ENCODE data around the gene KLHL35. TPM values are rescaled to one million over a fixed set of nuclear protein-coding genes. Genes with fewer than 3 reads are reported as not detected.

The KLHL35 gene
- total RNA-seq, 1 donor from 2014 or later, result 2.3 TPM

DNA sequence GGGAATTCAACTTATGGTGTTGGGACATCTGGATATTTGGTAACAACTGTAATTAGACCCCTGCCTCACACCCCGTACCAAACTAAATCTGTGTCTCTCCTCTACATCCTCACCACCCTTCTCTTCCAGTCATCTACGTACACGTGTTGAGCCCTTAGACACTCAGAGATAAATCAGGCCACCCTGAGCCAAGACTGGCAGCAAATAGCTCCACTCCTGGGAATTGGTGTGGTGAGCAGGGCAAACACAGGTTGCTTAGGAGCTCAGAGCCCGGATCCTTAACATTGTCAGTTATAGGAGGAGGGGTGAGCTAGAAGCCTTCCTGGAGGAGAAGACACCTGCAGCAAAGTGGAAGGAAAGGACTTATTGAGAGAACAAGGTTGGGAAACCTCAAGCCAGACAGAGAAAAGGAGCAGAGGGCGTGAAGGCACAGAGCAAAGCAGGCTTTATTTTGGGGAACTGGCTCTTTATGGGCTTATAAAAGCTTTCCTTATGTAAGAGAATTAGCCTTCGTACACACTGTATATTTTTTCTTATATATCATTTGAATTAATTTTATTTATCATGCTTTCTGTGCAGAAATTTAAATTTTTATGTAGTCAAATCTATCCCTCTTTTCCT lies 36.9 kb upstream of the KLHL35 start:
- DNase-seq (ENCODE audit: extremely low read depth, low read depth, low spot score), result no peak

DNA sequence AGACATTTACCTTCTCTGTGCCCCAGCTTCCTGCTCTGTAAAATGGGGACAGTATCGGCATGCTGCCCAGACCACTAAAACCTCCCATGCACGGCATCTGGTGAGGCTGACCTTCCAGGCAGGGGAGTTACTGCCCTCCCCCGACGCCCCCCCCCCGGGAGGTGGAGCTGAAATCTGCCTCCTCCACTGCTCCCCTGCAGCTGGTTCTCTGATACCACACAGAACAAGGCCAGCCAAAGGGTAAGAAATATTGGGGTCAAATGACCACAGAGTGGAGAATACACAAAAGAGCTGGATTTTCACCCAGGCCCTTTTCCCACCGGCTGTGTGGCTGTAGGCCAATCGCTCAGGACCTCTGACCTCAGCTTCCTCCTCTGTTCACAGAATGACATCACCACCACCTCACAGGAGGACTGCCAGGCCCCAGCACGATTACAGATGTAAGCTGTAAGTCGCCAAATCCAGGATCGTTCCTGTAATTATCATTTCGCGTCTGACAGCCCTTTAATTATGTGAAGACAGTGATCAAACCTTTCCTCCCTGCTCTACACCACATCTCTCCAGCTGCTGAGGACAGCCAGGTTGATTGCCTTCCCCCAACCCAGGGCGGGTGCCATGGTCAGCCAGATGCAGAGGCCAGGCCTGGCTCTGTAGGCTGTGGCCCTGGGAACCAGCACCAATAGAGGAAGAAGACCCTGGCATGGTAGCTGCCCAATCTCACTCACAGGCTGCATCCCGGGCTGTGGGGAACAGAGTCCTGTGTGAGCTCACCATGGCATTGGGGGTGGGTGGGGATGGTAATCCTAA lies 35.7 kb upstream of the KLHL35 start:
- peak; percentile 90 for DNase-seq (ENCODE audit: extremely low read depth, low read depth, low spot score)

DNA sequence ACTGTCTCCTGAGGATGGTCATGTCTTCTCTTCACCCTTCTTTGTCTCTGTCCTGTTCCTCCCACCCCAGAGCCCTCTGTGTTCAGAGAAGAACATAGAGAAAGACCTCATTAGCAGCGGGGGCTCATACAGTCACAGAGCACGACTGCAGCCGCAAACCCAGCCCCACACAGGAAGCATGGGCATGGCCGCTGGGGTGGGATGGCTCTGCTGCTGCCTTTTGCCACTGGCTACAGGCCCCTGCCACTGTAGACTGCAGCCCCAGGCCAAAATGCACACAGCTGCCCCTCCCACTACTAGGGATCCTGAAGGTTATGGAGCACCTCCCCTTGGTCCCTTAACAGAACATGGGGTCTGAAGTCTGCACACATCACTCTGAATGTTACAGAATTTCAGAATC lies 34.9 kb upstream of the KLHL35 start:
- no peak for DNase-seq (ENCODE audit: extremely low read depth, low read depth, low spot score)

DNA sequence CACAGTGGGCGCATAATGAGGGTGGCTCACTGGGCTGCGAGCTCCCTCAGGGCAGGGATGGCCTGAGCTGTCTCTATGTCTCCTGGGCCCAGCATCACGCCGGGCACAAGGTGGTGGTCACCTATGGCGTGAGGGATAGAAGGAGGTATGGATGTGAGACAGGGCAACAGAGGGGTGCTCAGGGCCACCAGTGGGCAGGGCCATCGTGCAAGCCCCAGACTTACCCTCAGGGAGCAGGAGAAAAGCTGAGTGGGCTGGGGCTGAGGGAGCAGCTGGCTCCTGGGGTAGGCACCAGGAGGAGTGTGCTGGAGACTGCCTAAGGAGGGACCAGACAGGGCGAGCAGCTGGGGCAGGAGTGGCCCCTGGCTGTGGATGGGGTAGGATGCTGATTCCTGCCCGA lies 34.3 kb upstream of the KLHL35 start:
- DNase-seq (ENCODE audit: extremely low read depth, low read depth, low spot score), result no peak

DNA sequence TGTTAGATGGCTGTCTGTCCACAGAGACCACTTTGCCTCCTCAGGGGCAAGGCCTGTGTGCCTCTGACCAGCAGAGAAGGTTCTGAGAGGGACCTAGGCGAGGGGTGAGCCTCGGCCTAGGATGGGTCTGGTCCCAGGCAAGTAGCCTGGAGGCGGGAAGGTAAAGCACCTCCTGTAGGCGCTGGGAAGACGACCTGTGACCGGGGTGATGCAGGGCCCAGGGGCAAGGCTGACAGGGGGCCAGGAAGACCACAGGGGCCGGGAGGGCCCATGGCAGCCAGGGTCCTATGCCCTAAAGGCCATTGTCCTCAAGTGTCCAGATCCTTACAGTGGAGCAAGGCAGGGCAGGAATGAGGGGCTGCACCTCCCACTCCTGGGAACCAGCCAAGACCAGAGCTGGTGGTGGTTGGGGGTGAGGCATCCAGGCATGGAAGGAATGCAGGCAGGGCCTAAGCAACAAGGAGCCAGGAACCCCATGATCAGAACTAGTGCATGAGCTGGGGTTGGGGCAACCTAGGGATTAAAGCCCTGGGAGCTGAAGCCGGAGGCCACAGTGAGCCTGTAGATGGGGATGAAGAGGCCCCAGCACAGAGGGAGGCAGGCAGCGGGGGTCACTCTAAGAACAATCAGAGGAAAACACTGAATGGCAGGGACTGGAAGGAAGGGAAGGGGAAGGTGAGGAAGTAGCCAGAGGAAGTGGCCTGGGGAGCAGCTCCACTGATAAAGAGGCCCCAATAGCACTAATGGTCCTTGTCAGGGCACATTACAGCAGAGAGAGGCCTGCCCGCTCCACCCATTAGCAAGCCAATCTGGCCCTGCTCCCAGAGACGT lies 32.9 kb upstream of the KLHL35 start:
- peak; percentile 36 for DNase-seq (ENCODE audit: extremely low read depth, low read depth, low spot score)

DNA sequence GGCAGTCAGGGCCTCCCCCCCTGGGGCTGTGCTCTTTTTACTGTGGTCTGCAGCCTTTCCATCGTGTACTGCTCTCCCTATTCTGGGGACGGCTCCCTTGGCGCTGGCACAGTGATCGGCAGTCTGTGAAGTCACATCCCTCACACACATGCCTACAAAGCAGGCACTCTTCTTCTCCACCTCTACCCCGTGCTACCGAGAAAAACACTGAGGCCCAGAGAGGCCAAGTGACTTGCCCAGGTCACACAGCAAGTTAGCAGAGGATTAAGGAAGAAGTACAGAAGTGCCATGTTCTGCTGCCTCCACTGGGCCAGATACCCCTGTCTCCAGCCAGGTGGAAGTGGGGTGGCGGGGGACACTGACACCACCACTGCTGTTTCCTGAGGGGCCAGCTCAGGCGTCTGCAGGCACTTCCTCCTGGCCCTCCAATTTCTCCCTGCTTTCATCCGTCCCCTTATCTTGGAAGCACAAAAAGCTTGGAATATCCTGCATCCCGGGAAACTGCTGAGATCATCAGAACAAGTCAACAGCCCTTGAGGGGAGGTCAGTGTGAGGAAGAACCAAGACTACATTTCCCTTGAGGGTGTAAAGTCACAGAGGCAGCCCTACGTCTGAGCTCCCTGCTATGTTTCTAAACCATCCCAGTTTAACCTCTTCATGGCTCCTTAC lies 30.2 kb upstream of the KLHL35 start:
- DNase-seq (ENCODE audit: extremely low read depth, low read depth, low spot score), result peak; percentile 37

DNA sequence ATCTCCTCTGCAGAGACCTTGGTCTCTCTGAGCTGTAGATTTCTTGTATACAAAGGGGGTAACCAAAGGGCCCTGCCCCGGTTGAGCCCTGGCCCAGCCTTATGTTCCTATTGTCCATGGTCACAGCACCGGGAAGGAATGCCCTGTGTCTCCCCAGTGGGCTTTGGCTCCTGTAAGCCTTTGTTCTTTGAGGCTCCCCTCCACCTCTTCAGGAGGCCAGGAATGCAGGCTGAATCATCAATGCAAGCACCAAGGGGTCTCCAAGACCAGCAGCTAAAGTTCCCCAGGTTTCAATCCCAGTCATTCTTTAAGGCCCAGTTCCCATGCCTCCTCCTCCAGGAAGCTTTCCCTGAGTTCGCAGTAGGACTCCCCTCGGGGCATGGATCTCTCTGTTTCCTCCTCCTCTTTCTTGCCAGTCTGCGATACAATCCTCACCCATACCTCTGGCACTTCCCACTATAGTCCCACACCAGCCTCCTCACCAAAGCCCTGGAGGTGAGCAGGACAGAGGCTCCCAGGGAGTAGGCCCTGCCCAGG lies 29.2 kb upstream of the KLHL35 start:
- no peak for DNase-seq (ENCODE audit: extremely low read depth, low read depth, low spot score)

DNA sequence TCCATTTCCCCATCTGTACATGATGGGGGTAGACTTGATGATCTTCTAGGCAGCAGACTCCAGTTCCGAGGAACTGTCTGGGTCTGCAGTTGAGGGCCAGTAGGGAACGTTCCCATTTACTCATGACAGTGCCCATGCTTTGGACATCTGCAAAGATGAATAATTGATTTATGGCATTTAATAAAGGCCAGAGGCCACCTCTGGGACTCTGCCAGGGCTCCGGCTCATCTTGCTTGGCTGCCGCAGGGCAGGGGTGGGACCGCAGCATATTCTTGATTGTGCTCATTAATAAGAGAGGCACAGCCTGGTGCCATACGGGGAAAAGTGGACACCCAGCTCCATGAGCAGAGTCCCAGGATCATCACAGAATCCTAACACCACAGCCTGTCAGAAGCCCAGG lies 28.1 kb upstream of the KLHL35 start:
- DNase-seq (ENCODE audit: extremely low read depth, low read depth, low spot score), result no peak

DNA sequence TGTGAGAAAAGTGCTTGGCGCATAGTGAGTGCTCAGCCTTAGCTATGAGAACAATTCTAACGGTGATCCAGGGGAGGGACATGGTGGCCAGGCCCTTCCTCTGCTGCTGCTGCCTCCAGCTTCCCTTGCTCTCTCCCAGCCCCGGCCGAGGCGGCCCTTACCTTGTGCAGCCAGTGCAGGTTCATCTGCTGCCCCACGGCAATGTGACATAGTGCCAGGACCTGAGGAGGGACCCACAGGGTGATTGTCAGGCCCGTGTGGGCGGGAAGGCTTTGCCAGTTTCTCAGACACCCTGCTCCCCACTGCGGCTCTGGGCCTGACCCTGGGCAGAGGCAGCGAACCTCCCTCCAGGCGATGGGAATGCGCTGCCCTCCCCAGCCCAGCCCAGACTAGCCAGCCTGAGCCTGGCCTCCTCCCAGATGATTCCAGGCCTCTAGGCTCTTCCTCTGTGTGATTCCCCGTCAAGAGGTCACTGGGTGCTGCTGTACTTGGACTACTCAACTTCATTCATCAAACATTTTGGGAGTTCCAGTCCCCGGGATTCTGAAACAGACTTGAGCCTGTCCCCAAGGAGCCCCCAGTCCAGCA lies 23.7 kb upstream of the KLHL35 start:
- DNase-seq (ENCODE audit: extremely low read depth, low read depth, low spot score), result no peak

DNA sequence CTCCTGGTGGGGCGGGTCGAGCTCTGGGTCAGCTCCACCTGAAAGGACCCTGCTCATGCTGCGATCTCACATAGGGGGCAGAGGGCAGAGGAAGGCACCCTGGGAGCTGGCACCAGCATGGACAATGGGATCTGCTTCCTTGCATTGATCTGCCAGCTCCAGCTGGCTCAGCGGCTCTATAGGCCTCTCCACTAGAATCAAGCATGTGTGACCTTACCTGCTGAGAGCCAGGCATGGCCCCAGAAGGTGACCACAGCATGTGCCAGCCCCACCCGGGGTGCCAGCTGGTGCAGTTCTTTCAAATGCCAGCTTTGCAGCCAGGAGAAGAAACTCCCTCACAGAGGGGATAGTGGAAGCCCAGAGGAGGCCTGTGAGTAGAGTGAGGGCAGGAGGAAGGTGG lies 22.0 kb upstream of the KLHL35 start:
- no peak for DNase-seq (ENCODE audit: extremely low read depth, low read depth, low spot score)

DNA sequence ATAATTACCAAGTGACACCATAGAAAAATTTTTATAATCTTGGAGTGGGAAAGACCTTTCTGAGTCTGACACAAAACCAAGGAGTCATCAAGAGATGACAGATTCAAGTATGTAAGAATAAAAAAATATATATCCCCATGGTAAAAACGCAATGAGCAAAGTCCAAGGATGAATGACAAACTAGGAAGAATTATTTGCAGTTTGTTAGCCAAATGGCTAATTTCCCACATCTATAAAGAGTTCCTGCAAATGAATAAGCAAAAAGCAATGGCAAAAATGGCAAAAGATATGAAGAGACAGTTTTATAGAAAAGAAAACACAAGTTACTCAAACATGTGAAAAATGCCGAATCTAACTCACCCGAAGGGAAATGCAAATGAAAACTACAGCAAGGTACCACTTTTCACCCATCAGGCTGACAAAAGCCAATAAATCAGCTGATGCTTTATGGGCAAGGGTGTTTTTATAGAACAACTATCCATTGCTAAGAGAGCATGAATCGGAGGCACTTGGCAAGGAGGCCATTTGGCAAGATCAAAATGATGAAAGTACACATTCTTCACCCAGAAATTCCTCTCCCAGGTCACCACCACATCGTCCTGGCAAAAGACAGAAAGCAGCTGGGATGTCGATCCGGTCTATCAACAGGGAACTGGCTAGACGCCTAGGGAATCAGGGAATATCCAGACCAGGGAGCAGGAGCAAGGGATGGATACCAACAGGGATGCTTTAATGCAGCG lies 21.1 kb upstream of the KLHL35 start:
- DNase-seq (ENCODE audit: extremely low read depth, low read depth, low spot score), result no peak

DNA sequence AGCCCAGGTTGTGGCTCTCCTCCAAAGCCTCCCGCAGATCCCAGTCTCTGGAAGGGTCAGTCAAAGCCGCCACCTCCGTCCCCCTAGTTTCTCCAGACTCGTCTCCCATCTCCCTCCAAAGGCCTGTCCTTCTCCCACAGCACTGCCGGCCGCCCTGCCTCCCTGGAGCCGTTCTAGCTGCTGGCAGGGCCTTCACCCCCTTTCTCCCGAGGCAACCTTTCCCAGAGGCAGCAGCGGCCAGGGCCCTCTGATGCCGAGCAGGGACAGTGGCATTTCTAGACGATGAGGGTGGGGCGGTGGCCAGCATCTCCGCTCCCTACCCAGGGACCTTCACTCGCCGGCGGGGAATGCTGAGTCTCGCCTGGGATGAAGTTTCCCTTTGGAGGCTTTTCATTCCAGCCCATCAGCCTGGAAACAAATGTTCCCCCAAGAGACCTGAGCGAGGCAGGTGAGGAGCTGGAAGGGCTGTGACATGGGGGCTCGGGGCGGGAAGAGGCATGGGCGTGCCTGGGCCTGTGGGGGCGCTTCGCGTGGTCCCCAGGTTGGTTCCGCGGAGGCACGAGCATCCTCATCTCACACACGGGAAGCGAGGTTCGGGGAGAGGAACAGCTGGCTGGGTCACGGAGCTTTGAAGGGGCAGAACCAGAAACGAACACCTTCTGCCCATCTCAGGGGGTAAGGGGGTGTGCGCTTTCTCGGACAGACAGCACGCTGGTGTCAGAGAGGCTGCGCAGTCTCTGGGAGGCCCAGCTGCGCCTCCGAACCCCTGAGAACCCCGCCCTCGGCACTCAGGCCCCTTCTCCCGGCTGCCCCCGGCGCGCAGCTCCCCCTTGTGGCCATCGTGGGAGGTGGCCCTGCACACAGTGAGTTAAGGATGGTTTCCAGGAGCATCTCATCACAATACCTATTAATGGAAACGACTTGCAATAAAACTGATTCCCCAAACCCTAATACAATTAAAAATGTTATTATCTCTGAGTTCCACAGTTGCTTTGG lies 18.1 kb upstream of the KLHL35 start:
- DNase-seq (ENCODE audit: extremely low read depth, low read depth, low spot score), result no peak

DNA sequence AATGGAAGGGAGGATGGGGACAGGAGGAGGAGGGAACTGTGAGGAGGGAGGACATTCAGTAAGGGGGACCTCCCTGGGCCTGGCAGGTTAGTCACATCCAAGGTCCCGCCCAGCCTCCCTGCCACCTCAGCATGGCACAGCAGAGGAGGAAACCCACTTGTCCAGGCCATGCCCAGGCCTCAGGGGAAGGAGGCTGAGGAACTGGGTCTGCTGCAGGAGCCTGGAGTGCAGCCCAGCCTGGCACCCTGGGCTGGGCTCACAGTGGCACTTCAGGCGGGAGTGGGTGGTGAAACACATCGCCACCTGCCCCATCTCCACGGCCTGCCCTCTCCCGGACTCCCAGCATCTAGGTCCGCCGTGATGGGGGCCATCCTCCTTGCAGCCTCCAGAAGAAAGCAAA lies 17.2 kb upstream of the KLHL35 start:
- no peak for DNase-seq (ENCODE audit: extremely low read depth, low read depth, low spot score)

DNA sequence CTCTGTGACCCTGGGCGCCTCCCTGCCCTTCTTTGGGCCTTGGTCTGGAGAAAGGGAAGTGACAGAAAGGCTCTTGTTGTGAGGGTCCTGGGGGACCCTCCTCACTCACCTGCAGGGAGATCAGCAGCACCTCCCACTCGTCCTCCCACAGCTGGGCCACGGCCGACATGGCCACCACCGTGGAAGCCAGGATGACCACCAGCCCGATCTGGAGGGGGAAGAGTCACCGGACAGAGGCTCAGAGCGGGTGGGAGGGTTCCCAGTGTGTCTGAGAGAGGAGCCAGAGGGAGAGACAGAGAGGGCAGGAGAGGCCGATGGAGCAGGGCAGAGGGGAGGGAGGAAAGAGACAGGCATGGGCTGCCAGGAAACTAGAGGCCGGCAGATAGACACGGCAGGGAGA lies 16.8 kb upstream of the KLHL35 start:
- DNase-seq (ENCODE audit: extremely low read depth, low read depth, low spot score), result no peak

DNA sequence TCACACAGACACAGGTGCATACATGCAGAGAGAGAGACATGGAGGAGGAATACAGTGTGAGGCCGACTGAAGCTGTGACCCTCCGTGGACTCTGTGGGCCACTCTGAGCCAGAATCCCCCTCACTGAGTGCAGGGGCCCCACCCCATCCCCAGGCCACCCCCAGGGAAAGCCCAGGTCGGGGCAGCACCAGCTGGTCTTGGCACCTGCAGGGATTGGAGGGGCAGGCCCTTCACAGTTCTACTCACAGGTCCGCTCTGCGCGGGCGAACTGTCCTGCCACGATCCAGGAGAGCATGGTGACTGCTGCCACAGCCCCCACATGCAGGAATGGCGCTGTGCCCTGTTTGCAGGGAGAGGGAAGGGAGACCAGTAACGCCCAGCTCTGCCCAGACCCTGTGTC lies 16.3 kb upstream of the KLHL35 start:
- DNase-seq (ENCODE audit: extremely low read depth, low read depth, low spot score), result no peak

DNA sequence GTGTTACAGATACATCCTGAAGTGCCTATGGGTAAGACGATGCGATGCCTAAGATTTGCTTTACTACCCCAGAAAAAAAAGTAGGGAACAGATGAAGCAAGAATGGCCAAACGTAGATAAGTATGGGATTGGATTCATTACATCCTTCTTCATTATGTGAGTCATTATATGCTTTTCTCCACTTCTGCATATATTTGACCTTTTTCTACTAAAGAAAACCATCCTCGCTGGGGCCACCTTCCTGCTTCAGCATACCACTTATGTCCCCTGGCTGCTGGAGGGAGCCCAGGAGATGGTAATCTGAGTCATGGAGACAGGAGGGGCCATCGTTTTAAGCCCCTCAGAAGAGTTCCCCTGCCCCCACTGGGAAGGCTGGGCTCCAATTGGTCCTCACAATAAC lies 14.4 kb upstream of the KLHL35 start:
- no peak for DNase-seq (ENCODE audit: extremely low read depth, low read depth, low spot score)

DNA sequence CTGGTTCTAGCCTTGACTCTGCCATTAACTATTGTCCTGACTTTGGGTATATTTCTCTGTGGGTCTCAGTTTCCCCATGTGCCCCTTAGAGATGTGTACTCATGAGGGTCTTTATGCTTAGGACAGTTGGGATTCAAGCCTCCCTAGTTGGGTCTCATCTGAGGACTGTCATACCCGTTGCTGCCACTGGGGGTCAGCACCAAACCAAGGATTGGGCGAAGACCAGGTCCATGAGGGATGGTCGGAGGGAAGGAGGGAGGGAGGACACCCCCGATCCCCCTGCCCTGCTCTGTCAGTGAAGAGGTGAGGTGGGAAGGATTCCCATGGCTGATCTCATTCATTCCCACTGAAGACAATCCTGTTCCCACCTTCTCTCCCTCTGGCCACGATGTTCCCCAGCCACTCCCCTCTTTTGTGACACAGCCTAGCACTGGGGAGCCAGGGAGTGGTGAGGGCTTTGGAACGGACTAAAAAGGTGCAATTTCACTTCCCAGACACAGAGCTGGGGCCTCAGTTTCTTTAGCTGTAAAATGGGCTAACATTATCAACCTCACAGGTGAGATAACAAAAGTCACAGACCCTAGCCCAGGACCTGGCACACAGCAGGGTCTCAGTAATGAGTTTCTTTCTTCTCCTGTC lies 12.4 kb upstream of the KLHL35 start:
- no peak for DNase-seq (ENCODE audit: extremely low read depth, low read depth, low spot score)

DNA sequence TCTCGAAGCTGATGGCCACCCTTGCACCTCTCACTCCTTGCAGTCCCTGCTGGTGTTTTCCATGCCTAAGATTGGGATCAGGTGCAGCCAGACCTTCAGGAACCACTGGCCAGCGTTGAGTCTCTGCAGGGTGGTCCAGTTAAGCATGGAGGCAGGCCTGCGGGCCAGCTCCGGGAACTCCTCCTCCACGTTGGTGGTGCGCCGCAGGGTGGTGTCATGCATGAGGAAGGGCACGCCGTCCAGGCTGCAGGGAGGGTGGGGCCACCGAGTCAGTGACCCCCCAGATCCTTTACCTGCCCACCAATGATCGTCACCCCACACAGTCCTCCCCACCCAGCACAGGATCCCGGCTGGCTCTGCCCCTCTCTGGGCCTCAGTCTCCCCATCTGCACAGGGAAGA lies 10.0 kb upstream of the KLHL35 start:
- no peak for DNase-seq (ENCODE audit: extremely low read depth, low read depth, low spot score)
